ENCODE results near the gene HDAC4.

Gene HDAC4

GRCh38 chr2:239184968-239185903 is 215.6 kb downstream of the HDAC4 start:
- Histone ChIP-seq H4K8ac (ENCODE audit: low read depth, low read length) (no peak overlapping the region), H2BK12ac (ENCODE audit: low read length) (no peak overlapping the region), H3K4me1 (ENCODE audit: control insufficient read depth in 1 of 2, insufficient read depth in 2 of 2, low read length in 2 of 2) (no peaks in the 10 kb centered on the region), H4K91ac (ENCODE audit: low read depth, low read length) (no peak overlapping the region), H3K9ac (ENCODE audit: low read length) (no peak overlapping the region), H3K27ac (ENCODE audit: low read depth, low read length) (no peak overlapping the region), H2AFZ (ENCODE audit: insufficient read depth, low read length, poor library complexity) (no peak overlapping the region), H4K12ac (ENCODE audit: low read depth, low read length) (no peak overlapping the region), H3K79me2 (ENCODE audit: control insufficient read depth, insufficient read depth, low read length, poor library complexity) (no peaks in the 10 kb centered on the region), H3K14ac (ENCODE audit: low read length) (no peak overlapping the region), H3K23ac (ENCODE audit: low read length) (no peak overlapping the region), H3K9me3 (ENCODE audit: insufficient read depth, low read depth, low read length) (peaks cover 9% of the 10 kb centered on the region), H3K4ac (ENCODE audit: low read depth, low read length) (no peak overlapping the region), H2BK5ac (ENCODE audit: low read depth, low read length, poor library complexity) (no peak overlapping the region), H2BK120ac (ENCODE audit: insufficient read depth, low read length, poor library complexity) (no peak overlapping the region), H3K4me3 (ENCODE audit: low read depth, low read length) (no peak overlapping the region), H3K4me2 (ENCODE audit: low read length) (no peak overlapping the region), H3K36me3 (ENCODE audit: control insufficient read depth in 1 of 2, insufficient read depth in 2 of 2, low read length in 2 of 2) (peaks cover 9 to 10% of the 10 kb centered on the region in 2 experiments), H3K27me3 (ENCODE audit: insufficient read depth, low read length) (no peaks in the 10 kb centered on the region), H2AK5ac (ENCODE audit: low read length) (no peak overlapping the region), H3K18ac (ENCODE audit: low read length) (no peak overlapping the region), H3K79me1 (ENCODE audit: low read length) (no peaks in the 10 kb centered on the region)
- DNase-seq: no peak
- WGBS (ENCODE audit: extremely low coverage, insufficient coverage, insufficient read length): no CpG with 5 or more reads among the region's 14 CpGs

- H4K91ac ChIP-seq (ENCODE audit: low read depth, low read length): no peak overlapping the region
- no peak overlapping the region for H2BK5ac ChIP-seq (ENCODE audit: low read depth, low read length, poor library complexity)
- peaks cover 7% of the 10 kb centered on the region for H3K9me3 ChIP-seq (ENCODE audit: insufficient read depth, low read depth, low read length)
- H2AK5ac ChIP-seq (ENCODE audit: low read length): no peak overlapping the region
- H3K4me1 ChIP-seq (ENCODE audit: control insufficient read depth in 1 of 2, insufficient read depth in 2 of 2, low read length in 2 of 2): no peaks in the 10 kb centered on the region
- no peak overlapping the region for H3K4me2 ChIP-seq (ENCODE audit: low read length)
- no peak overlapping the region for H4K12ac ChIP-seq (ENCODE audit: low read depth, low read length)
- H3K79me2 ChIP-seq (ENCODE audit: control insufficient read depth, insufficient read depth, low read length, poor library complexity): no peaks in the 10 kb centered on the region
- no peak overlapping the region for H3K9ac ChIP-seq (ENCODE audit: low read length)
- no peak overlapping the region for H3K14ac ChIP-seq (ENCODE audit: low read length)
- H3K36me3 ChIP-seq (ENCODE audit: control insufficient read depth in 1 of 2, insufficient read depth in 2 of 2, low read length in 2 of 2): peaks cover 5 to 6% of the 10 kb centered on the region in 2 experiments
- H3K18ac ChIP-seq (ENCODE audit: low read length): no peak overlapping the region
- no peaks in the 10 kb centered on the region for H3K27me3 ChIP-seq (ENCODE audit: insufficient read depth, low read length)
- no peak overlapping the region for H2AFZ ChIP-seq (ENCODE audit: insufficient read depth, low read length, poor library complexity)
- no CpG with 5 or more reads among the region's 2 CpGs for WGBS (ENCODE audit: extremely low coverage, insufficient coverage, insufficient read length)
- H2BK12ac ChIP-seq (ENCODE audit: low read length): no peak overlapping the region
- H2BK120ac ChIP-seq (ENCODE audit: insufficient read depth, low read length, poor library complexity): no peak overlapping the region
- H3K27ac ChIP-seq (ENCODE audit: low read depth, low read length): no peak overlapping the region
- H3K79me1 ChIP-seq (ENCODE audit: low read length): no peaks in the 10 kb centered on the region
- no peak for DNase-seq
- no peak overlapping the region for H4K8ac ChIP-seq (ENCODE audit: low read depth, low read length)
- no peak overlapping the region for H3K23ac ChIP-seq (ENCODE audit: low read length)
- no peak overlapping the region for H3K4me3 ChIP-seq (ENCODE audit: low read depth, low read length)
- H3K4ac ChIP-seq (ENCODE audit: low read depth, low read length): no peak overlapping the region
These were observed 216.6 kb downstream of the HDAC4 start for GRCh38 chr2:239184179-239184578.

GRCh38 chr2:239182981-239183791 is 217.6 kb downstream of the HDAC4 start:
- no peak for DNase-seq
- H3K4me2 ChIP-seq (ENCODE audit: low read length): no peak overlapping the region
- WGBS (ENCODE audit: extremely low coverage, insufficient coverage, insufficient read length): no CpG with 5 or more reads among the region's 23 CpGs

GRCh38 chr2:239181903-239182581 is 218.8 kb downstream of the HDAC4 start:
- H2BK120ac ChIP-seq (ENCODE audit: insufficient read depth, low read length, poor library complexity): no peak overlapping the region
- H3K79me1 ChIP-seq (ENCODE audit: low read length): no peaks in the 10 kb centered on the region
- H3K4me1 ChIP-seq (ENCODE audit: control insufficient read depth in 1 of 2, insufficient read depth in 2 of 2, low read length in 2 of 2): no peaks in the 10 kb centered on the region
- H3K4me2 ChIP-seq (ENCODE audit: low read length): no peak overlapping the region
- no peak overlapping the region for H3K23ac ChIP-seq (ENCODE audit: low read length)
- H4K12ac ChIP-seq (ENCODE audit: low read depth, low read length): no peak overlapping the region
- peaks cover 0 to 5% of the 10 kb centered on the region in 2 experiments for H3K36me3 ChIP-seq (ENCODE audit: control insufficient read depth in 1 of 2, insufficient read depth in 2 of 2, low read length in 2 of 2)
- H3K27ac ChIP-seq (ENCODE audit: low read depth, low read length): no peak overlapping the region
- H2BK5ac ChIP-seq (ENCODE audit: low read depth, low read length, poor library complexity): no peak overlapping the region
- no peak overlapping the region for H4K8ac ChIP-seq (ENCODE audit: low read depth, low read length)
- H2BK12ac ChIP-seq (ENCODE audit: low read length): no peak overlapping the region
- H2AK5ac ChIP-seq (ENCODE audit: low read length): no peak overlapping the region
- peaks cover 3% of the 10 kb centered on the region for H3K9me3 ChIP-seq (ENCODE audit: insufficient read depth, low read depth, low read length)
- no peak overlapping the region for H3K9ac ChIP-seq (ENCODE audit: low read length)
- H3K14ac ChIP-seq (ENCODE audit: low read length): no peak overlapping the region
- H4K91ac ChIP-seq (ENCODE audit: low read depth, low read length): no peak overlapping the region
- H3K27me3 ChIP-seq (ENCODE audit: insufficient read depth, low read length): no peaks in the 10 kb centered on the region
- H3K18ac ChIP-seq (ENCODE audit: low read length): no peak overlapping the region
- H3K4me3 ChIP-seq (ENCODE audit: low read depth, low read length): no peak overlapping the region
- H3K4ac ChIP-seq (ENCODE audit: low read depth, low read length): no peak overlapping the region
- WGBS (ENCODE audit: extremely low coverage, insufficient coverage, insufficient read length): no CpG with 5 or more reads among the region's 15 CpGs
- H2AFZ ChIP-seq (ENCODE audit: insufficient read depth, low read length, poor library complexity): no peak overlapping the region
- no peaks in the 10 kb centered on the region for H3K79me2 ChIP-seq (ENCODE audit: control insufficient read depth, insufficient read depth, low read length, poor library complexity)
- DNase-seq: no peak

More at GRCh38 chr2:239182981-239183791, 217.6 kb downstream of the HDAC4 start:
- Histone ChIP-seq H3K27ac (ENCODE audit: low read depth, low read length) (no peak overlapping the region), H4K91ac (ENCODE audit: low read depth, low read length) (no peak overlapping the region), H3K18ac (ENCODE audit: low read length) (no peak overlapping the region), H2BK12ac (ENCODE audit: low read length) (no peak overlapping the region), H2BK120ac (ENCODE audit: insufficient read depth, low read length, poor library complexity) (no peak overlapping the region), H3K23ac (ENCODE audit: low read length) (no peak overlapping the region), H3K14ac (ENCODE audit: low read length) (no peak overlapping the region), H3K4ac (ENCODE audit: low read depth, low read length) (no peak overlapping the region), H3K79me1 (ENCODE audit: low read length) (no peaks in the 10 kb centered on the region), H3K9me3 (ENCODE audit: insufficient read depth, low read depth, low read length) (peaks cover 3% of the 10 kb centered on the region), H3K4me1 (ENCODE audit: control insufficient read depth in 1 of 2, insufficient read depth in 2 of 2, low read length in 2 of 2) (no peaks in the 10 kb centered on the region), H3K9ac (ENCODE audit: low read length) (no peak overlapping the region), H4K8ac (ENCODE audit: low read depth, low read length) (no peak overlapping the region), H2AFZ (ENCODE audit: insufficient read depth, low read length, poor library complexity) (no peak overlapping the region), H2AK5ac (ENCODE audit: low read length) (no peak overlapping the region), H3K79me2 (ENCODE audit: control insufficient read depth, insufficient read depth, low read length, poor library complexity) (no peaks in the 10 kb centered on the region), H3K36me3 (ENCODE audit: control insufficient read depth in 1 of 2, insufficient read depth in 2 of 2, low read length in 2 of 2) (peaks cover 0 to under 1% of the 10 kb centered on the region in 2 experiments), H3K27me3 (ENCODE audit: insufficient read depth, low read length) (no peaks in the 10 kb centered on the region), H2BK5ac (ENCODE audit: low read depth, low read length, poor library complexity) (no peak overlapping the region), H4K12ac (ENCODE audit: low read depth, low read length) (no peak overlapping the region), H3K4me3 (ENCODE audit: low read depth, low read length) (peak overlapping the region; percentile 23)
